OCI-LY1 (cell line): ENCODE measurements around the gene COG7.

Experiments
- CTCF ChIP-seq: fragments of 200-600 bp; sonication (generic), shearing (Covaris generic); IDR thresholded peaks from 2 replicates; pipeline ENCODE4 v1.5.1; 2017; ENCODE audit warnings: mild to moderate bottlenecking, antibody characterized with exemption, low read length, moderate library complexity, mixed read lengths
- EZH2 ChIP-seq: fragments of 200-600 bp; sonication (generic), shearing (Covaris generic); IDR thresholded peaks from 2 replicates; pipeline ENCODE4 v1.8.0; 2017; ENCODE audit warnings: borderline replicate concordance, mixed run types, mild to moderate bottlenecking, antibody characterized with exemption, low read length, moderate library complexity, mixed read lengths

GRCh38 chr16:23414731-23415130 is 38.3 kb downstream of the COG7 start:
- TF ChIP-seq CTCF, result no peak
- TF ChIP-seq EZH2, result no peak
